ENCODE results near the gene RIPOR3. TPM values are rescaled to one million over a fixed set of nuclear protein-coding genes. Genes with fewer than 3 reads are reported as not detected.

The RIPOR3 gene
- total and polyA plus RNA-seq, 9 of the 15 experiments (the other 6 are each of a cell fraction or from before 2014, with no cell fraction given) = 3.3 to 62.7 (median 21.4) TPM

- Histone ChIP-seq H3K9ac (ENCODE audit: insufficient read depth in 1 of 2, low read depth in 2 of 2, low read length in 2 of 2) (peak overlapping the region in 1 of 2 experiments; percentile 38; a peak in 2 of 4 replicates), H2AFZ (ENCODE audit: low read depth, low read length) (no peak overlapping the region; the same call in 1 of the 2 replicates), H3K27ac (ENCODE audit: extremely low read depth, low read depth, low read length) (peak overlapping the region; percentile 71; the same call in 2 of the 3 replicates), H3K27me3 (ENCODE audit: control insufficient read depth in 2 of 2, insufficient read depth in 2 of 2, low read length in 2 of 2) (no peaks in the 10 kb centered on the region), H3K4me2 (ENCODE audit: insufficient read depth, low read length) (peak overlapping the region; percentile 37), H3K9me3 (replicated peaks; ENCODE audit: control insufficient read depth, insufficient read depth, low read depth, low read length) (no peaks in the 10 kb centered on the region), H4K20me1 (replicated peaks; ENCODE audit: control insufficient read depth, insufficient read depth, low read length) (peaks cover 21% of the 10 kb centered on the region), H3K4me1 (replicated peaks in 1 of 2; ENCODE audit: control insufficient read depth in 2 of 2, insufficient read depth in 2 of 2, low read length in 2 of 2) (peaks cover 5 to 23% of the 10 kb centered on the region in 2 experiments; a peak in 4 of 5 replicates), H3K36me3 (ENCODE audit: control insufficient read depth, insufficient read depth, low read length) (peaks cover 28% of the 10 kb centered on the region; the same call in 1 of the 3 replicates), H3K9me1 (ENCODE audit: control insufficient read depth, insufficient read depth, low read length) (peaks cover 6% of the 10 kb centered on the region), H3K79me2 (ENCODE audit: control insufficient read depth, insufficient read depth, low read length) (peaks cover 92% of the 10 kb centered on the region), H3K4me3 (no peak overlapping the region)
- no TSS peak for BruUV-seq (replicated peaks)
- CTCF ChIA-PET (ENCODE audit: low intra/inter-chr PET ratio) = no interaction called here
- WGBS (ENCODE audit: insufficient coverage, low coverage, missing lambda C conversion rate) = 56% methylated on average over 14 of the region's 14 CpGs
- POLR2A ChIA-PET = interaction anchor here (0.5 to 2.1 kb wide), 10 partner anchors 8 to 30 kb away, joined by 3 to 10 read pairs (median 4); no protein-coding TSS in a partner anchor
- peak; percentile 50 for ATAC-seq
- peak; percentile 49 for FAIRE-seq
- in situ Hi-C loops (cut with MboI) (no loop called here), intact Hi-C loops (cut with micrococcal nuclease) (no loop called here)
- no peak for DNase-seq (ENCODE audit: extremely low read depth in 1 of 4, low spot score in 3 of 4)
- no peak for TF ChIP-seq ETV6 (IDR thresholded peaks at IDR 0.05; ENCODE audit: borderline replicate concordance in 1 of 2, low read depth in 2 of 2, low read length in 1 of 2)
- no peak for TF ChIP-seq ETV6 (CRISPR knock-in tag; IDR thresholded peaks at IDR 0.05; ENCODE audit: borderline replicate concordance)
- TF ChIP-seq ELF4 (CRISPR knock-in tag; IDR thresholded peaks at IDR 0.05) = no peak
- TF ChIP-seq, protein P1, sequence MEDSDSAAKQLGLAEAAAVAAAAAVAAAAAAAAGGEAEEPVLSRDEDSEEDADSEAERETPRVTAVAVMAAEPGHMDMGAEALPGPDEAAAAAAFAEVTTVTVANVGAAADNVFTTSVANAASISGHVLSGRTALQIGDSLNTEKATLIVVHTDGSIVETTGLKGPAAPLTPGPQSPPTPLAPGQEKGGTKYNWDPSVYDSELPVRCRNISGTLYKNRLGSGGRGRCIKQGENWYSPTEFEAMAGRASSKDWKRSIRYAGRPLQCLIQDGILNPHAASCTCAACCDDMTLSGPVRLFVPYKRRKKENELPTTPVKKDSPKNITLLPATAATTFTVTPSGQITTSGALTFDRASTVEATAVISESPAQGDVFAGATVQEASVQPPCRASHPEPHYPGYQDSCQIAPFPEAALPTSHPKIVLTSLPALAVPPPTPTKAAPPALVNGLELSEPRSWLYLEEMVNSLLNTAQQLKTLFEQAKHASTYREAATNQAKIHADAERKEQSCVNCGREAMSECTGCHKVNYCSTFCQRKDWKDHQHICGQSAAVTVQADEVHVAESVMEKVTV (CRISPR knock-in tag; IDR thresholded peaks at IDR 0.05) = no peak
- TF ChIP-seq HMGN3 (IDR thresholded peaks at IDR 0.05; ENCODE audit: borderline replicate concordance, extremely low read depth, insufficient read length, low read depth, low read length) = no peak
- TF ChIP-seq HDAC6 (IDR thresholded peaks at IDR 0.05; ENCODE audit: low read depth, low read length) = no peak
- TF ChIP-seq MED1 (CRISPR knock-in tag; IDR thresholded peaks at IDR 0.05; ENCODE audit: borderline replicate concordance) = no peak
- no peak for TF ChIP-seq ZNF766 (CRISPR knock-in tag; conservative IDR thresholded peaks at IDR 0.05)
- TF ChIP-seq ZEB2 (IDR thresholded peaks at IDR 0.05) = no peak
- 0 out of 2 replicates have a peak, but pooled peaks have one; percentile 26 for TF ChIP-seq E2F3 (CRISPR knock-in tag; IDR thresholded peaks at IDR 0.05)
- no peak for TF ChIP-seq THAP7 (CRISPR knock-in tag; IDR thresholded peaks at IDR 0.05)
- TF ChIP-seq ZNF175 (CRISPR knock-in tag; IDR thresholded peaks at IDR 0.05; ENCODE audit: low read depth) = peak; percentile 5; the same call in 1 of the 2 replicates
- no peak for TF ChIP-seq RBM17 (IDR thresholded peaks at IDR 0.05; ENCODE audit: borderline replicate concordance, low read depth, low read length)
- 0 out of 2 replicates have a peak, but pooled peaks have one; percentile 26 for TF ChIP-seq TCF3 (CRISPR knock-in tag; IDR thresholded peaks at IDR 0.05)
- no peak for TF ChIP-seq FUS (optimal IDR thresholded peaks at IDR 0.05; ENCODE audit: low read depth, low read length)
- TF ChIP-seq, protein P2, sequence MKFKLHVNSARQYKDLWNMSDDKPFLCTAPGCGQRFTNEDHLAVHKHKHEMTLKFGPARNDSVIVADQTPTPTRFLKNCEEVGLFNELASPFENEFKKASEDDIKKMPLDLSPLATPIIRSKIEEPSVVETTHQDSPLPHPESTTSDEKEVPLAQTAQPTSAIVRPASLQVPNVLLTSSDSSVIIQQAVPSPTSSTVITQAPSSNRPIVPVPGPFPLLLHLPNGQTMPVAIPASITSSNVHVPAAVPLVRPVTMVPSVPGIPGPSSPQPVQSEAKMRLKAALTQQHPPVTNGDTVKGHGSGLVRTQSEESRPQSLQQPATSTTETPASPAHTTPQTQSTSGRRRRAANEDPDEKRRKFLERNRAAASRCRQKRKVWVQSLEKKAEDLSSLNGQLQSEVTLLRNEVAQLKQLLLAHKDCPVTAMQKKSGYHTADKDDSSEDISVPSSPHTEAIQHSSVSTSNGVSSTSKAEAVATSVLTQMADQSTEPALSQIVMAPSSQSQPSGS (CRISPR knock-in tag; IDR thresholded peaks at IDR 0.05) = no peak
- no peak for TF ChIP-seq ZNF263 (CRISPR knock-in tag; IDR thresholded peaks at IDR 0.05; ENCODE audit: borderline replicate concordance)
- TF ChIP-seq ZFP1 (CRISPR knock-in tag; IDR thresholded peaks at IDR 0.05) = no peak
Measured at GRCh38 chr20:50540620-50541605, 150.4 kb downstream of the RIPOR3 start.

Data from K562 (cell line).